Erythroblast (primary cell): ENCODE measurements around the gene CHD5.

Experiments used
- GATA1 ChIP-seq: IDR thresholded peaks from 2 replicates; pipeline ENCODE4 v1.6.1; 2011; ENCODE audit warnings: low read depth, mild to moderate bottlenecking, control low read depth, low read length, moderate library complexity
- POLR2A ChIP-seq: IDR thresholded peaks from 2 replicates; pipeline ENCODE4 v1.6.1; 2011; ENCODE audit warnings: mild to moderate bottlenecking, low read length

- TF ChIP-seq POLR2A: no peak
- no peak for TF ChIP-seq GATA1
Measured at GRCh38 chr1:6086358-6086757, 93.8 kb downstream of the CHD5 start.
